IPS-NIHi11 (cell line): ENCODE results near the gene HPN.
"Not testable (repeated sequence)": the region's sequence is repeated elsewhere in the genome, so short reads cannot be mapped to it uniquely, and the experiment has no call there.

Experiments used
- DNase-seq: peaks from one replicate; pipeline ENCODE4 v3.0.0; 2012; ENCODE audit warnings: mixed read lengths, low spot score

Gene HPN

DNA sequence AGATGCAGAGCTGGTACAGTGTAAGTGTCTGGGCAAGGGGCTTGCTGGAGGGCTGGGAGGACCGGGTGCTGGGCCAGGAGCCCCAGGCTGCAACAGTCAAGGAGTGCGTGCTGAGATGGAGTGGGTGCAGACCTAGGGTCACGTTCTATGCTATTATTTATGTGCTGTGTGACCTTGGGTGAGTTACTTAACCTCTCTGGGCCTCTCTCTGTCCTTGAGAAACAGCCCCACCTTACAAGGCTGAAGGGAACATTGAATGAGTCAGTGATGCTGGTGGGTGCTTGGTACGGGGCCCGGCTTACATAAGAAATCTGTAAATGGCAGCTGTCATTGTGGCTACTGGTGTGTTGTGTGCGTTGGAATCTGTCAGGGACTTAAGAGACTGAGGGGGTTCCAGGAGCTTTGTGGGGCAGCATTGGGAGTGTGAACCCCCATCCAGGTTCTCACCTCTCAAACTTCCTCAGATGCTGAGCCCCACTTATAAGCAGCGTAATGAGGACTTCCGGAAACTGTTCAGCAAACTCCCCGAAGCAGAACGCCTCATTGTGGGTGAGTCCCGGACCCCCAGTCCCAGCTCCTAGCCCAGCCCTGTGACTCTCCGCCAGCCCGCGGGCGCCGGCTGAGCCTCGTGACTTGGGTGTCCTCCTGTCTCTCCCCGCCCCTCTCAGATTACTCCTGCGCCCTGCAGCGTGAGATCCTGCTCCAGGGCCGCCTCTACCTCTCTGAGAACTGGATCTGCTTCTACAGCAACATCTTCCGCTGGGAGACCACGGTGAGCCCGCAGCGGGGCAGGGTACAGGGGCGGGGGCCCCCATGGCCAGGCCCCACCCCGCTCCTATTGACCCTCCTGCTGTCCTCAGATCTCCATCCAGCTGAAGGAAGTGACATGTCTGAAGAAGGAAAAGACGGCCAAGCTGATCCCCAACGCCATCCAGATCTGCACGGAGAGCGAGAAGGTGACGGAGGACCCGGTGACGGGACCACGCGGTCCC, 31.8 kb upstream of the HPN start:
- no peak for DNase-seq

DNA sequence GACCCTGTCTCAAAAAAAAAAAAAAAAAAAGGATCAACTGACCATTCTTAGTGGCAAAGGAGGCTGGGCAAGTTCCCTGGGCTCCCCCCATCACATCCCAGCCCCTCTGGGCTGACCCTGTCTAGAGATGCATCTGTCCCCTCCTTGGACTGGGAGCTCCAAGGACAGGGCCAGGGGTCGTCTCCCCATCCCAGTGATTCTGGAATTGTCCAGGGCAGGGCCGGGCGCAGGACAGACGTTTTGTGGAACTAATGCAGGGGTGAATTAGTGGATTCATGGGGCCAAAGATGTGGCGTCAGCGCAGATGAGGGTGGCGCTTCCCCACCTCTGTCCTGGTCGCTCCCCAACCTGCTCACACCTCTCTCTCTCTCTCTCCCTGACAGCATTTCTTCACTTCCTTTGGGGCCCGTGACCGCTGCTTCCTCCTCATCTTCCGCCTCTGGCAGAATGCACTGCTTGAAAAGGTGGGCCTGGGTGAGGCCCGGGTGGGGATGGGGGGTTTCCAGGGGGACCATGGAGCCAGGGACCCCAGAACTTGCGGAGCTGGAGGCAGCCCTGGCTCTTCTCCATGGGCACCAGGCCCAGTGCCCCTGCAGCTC, 30.3 kb upstream of the HPN start:
- no peak for DNase-seq

DNA sequence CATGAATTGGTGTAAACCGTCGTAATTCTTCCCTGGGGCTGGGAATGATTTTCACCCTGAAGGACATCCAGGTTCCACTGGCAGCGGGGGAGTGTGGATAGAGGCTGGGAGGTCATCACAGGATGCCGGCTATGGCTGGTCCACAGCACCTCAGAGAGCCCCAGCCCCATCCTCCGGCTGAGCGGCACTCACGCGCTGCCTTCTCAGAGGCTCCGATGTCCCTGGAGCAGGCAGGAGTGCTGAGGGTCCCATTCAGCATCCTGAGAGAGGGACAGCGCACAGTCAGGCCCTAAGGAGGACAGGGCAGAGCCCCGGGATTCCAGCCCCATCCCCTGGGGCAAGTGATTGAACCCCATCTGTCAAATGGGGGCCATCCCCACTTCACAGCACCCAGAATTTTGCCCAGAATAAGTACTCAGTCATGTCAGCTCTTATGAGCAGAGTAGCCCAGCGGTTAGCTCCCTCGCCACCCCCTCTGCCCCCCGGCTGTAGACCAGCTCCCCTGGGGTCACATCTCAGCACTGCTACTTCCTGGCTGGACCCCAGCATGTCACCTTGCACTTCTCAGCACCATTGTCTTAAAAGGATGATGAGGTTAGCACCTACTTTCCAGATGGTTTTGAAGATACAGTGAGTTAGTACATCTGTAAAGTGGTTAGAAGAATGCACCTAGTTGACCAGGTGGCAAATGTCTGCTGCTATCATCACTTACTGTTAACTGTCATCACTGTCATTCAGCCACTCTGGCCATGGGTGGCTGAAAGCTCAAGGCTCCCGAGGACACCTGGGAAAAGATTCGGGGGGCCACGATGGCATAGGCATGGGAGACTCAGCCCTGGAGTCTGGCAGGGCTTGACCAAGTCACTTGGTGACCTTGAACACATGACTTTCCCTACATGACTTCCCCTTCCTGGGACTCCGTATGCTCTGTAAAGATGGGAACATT, 29.5 kb upstream of the HPN start:
- no peak for DNase-seq

DNA sequence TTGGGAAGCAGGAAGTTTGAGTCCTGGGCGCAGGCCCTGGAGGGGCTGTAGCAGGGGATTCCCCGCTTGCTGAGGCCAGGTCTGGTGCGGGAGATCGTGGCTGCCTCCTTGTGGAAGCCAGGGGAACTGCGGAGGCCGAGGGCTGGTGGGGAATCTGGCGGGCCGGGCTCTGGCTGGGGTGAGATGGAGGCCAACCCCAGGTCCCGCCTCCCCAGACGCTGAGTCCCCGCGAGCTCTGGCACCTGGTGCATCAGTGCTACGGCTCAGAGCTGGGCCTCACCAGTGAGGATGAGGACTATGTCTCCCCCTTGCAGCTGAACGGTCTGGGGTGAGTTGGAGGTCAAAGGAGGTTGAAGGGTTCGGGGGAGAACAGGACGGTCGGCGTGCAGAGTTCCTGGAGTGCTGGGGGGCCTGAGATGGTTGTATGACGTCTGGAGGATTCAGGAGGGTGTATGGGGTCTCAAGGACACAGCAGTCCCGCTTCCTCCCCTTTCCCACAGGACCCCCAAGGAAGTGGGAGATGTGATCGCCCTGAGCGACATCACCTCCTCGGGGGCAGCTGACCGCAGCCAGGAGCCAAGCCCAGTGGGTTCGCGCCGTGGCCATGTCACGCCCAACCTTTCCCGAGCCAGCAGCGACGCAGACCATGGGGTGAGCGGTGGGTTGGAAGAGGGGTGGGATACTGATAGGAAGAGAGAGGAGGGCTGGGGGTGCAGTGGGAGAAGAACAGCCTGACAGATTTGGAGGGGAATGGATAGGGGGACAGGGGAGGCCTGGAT, 28.3 kb upstream of the HPN start:
- peak; percentile 97 for DNase-seq

DNA sequence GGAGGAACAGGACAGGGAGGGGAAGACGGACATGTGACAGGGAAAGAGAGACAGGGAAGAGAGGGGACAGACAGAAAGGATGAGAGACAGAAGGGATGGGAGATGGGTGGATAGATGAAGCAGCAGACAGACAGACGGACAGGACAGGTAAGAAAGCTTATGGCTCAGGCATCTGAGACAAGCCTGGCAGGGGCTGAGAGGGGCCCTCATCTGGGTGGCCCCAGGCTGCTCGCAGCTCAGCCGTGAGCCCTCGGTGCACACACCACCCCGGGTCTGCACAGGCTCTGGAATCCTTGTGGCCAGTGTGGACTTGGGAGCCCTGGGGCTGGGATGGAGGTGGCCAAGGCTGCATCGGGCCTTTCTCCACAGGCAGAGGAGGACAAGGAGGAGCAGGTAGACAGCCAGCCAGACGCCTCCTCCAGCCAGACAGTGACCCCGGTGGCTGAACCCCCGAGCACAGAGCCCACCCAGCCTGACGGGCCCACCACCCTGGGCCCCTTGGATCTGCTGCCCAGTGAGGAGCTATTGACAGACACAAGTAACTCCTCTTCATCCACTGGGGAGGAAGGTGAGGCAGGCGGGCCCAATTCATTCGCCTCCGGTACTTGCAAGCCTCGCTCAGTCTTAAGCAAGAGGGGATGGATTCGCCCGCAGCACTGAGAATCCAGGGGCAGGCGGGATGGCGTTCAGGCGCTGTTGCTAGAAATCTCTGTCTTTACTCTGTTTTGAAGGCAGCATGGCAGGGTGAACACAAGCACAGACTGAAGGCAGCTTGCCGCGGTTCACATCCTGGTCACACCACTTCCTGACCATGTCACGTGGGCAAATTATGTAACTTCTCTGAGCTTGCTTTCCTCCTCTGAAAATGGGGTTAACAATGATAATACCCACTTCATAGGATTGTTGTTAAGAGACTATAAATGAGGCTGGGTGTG, 27.4 kb upstream of the HPN start:
- no peak for DNase-seq

DNA sequence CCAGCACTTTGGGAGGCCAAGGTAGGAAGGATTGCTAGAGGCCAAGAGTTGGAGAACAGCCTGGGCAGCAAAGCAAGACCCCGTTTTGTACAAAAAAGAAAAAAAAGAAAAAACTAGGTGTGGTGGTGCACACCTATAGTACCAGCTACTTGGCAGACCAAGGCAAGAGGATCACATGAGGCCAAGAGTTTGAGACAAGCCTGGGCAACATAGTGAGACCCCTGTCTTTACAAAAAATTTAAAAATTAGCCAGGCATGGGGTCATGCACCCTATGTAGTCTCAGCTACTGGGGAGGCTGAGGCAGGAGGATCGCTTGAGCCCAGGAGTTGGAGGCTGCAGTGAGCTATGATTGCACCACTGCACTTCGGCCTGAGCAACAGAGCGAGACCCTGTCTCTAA, 26.7 kb upstream of the HPN start:
- not testable (repeated sequence) for DNase-seq

DNA sequence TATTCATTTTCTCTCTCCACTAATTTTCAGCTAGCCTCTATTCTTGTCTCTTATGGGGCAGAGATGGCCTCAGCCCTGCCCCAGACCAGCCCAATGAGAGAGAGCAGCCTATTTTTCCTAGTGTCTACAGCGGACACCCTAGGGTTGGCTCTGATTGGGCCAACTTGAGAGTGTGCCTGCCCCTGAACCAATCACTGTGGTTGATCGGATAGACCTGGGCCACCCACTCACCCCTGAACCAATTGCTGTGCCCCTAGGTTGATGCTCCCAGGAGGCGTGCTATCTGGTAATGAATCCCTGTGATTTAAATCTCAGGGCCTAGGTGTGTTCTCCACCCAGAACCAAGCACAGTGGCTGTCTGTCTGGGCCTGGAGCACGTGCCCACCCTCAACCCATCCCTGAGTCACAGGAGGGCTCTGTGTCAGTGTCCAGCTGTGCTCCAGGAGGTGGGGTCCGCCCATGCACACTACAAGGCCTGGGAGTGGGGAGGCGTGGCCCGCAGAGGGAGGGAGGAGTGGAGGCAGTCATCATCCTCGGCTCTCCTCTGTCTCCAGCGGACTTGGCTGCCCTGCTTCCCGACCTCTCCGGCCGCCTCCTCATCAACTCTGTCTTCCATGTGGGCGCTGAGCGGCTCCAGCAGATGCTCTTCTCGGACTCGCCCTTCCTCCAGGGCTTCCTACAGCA, 26.1 kb upstream of the HPN start:
- DNase-seq: no peak

DNA sequence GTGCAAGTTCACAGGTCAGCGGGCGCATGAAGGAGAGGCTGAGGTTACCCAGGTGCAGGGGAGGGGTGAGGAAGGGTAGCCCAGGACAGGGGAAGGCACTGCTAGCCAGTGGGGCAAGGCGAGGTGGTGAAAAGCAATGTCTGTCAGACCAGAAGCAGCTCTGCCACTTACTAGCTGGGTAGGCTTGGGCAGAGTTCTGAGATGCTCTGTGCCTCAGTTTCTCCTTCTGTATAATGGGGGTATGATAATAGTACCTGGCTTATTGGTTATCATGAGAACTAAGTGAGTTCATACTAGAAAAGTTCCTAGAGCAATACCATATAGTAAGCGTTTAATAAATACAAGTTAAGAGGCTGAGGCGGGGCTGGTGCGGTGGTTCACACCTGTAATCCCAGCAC, 25.6 kb upstream of the HPN start:
- DNase-seq: no peak

DNA sequence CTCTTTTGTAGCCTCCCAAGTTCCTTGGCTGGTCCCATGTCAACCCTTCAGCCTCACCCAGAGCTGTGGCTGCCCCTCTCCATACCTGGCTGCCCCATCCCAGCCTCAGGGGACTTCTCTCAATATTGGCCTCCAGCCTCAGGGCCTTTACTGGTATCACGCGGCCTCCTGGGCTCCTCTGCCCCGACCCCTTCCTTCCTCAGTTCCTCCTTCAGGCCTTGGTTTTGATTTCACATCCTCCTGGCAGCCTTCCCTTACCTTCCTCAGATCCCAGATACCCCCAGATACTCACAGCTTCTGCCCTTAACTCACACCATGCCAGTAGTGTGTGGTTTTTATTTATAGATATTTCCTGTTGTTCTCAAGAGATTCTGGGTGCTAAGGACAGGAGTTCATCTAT, 24.0 kb upstream of the HPN start:
- no peak for DNase-seq

DNA sequence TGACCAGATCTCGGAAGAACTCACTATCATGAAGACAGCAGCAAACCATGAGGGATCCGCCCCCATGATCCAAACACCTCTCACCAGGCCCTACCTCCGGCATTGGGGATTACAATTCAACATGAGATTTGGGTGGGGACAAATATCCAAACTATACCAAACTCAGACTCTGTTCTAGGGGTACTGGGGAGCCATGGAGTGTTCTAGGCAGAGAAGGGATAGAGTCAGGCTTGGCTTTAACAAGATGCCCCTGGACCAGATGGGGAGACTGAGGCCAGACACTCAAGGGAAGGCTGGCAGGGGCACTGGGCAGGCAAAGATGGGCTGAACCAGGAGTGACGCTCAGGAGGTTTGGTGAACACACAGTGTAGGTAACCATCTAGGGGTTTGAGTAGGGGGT, 23.1 kb upstream of the HPN start:
- no peak for DNase-seq

DNA sequence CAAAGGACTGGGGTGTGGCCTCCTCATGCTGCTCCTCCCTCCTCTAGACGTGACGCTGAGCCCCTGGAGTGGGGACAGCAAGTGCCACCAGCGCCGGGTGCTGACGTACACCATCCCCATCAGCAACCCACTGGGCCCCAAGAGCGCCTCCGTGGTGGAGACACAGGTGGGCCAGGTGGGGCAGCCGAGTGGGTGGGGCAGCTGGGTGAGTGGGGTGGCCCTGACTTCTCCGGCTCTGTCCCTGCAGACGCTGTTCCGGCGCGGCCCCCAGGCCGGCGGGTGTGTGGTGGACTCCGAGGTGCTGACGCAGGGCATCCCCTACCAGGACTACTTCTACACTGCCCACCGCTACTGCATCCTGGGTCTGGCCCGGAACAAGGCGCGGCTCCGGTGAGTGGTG, 22.4 kb upstream of the HPN start:
- DNase-seq: no peak

DNA sequence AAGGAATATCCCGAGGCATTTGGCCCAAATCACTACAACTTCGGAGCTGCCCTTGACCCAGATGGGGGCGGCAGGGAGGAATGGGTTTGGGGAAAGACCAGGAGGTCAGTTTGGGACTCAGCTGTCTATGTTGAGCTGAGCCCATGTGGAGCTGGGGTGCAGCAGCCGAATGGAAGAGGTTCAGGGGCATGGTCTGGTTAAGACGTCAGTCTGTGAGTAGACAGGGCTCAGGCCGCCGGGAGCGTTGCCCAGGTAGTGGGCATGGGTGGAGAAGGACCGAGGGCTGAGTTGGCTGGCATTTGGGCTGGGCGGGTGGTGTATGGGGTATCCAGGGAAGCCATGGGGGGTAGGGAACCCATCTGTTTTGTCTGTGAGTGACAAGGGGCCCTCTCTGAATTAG, 20.5 kb upstream of the HPN start:
- no peak for DNase-seq

DNA sequence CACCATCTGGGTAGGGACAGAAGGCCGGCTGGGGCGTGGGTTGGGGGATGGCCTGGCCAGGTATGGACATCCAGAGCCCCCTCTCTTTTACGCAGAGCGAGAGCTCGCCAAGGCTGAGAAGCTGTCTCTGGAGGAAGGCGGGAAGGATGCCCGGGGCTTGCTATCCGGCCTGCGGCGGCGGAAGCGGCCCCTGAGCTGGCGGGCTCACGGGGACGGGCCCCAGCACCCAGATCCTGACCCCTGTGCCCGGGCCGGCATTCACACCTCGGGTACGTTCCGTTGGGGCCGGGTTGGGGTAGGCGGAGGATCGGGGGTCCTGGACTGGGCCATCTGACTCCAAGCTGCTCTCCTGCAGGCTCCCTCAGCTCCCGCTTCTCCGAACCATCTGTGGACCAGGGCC, 19.9 kb upstream of the HPN start:
- DNase-seq: no peak

DNA sequence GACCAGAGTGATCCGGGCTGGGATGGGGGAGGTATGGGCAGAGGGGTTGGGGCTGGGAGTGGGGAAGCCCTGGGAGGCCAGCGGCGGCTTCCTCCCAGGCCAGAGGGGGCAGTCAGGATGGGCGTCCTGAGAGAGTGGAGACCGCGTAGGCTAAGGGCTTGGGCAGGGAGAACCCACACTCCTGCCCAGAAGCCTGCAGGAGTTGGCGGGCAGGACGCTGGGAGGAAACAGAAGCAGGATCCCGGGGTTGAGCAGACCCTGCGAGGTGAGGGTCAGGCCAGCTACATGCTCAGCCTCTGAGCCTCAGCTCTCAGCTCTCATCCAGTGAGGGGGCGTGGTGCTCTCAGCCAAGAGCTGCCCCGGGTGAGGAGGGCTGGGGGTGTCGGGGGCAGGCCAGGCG, 19.1 kb upstream of the HPN start:
- DNase-seq: no peak

DNA sequence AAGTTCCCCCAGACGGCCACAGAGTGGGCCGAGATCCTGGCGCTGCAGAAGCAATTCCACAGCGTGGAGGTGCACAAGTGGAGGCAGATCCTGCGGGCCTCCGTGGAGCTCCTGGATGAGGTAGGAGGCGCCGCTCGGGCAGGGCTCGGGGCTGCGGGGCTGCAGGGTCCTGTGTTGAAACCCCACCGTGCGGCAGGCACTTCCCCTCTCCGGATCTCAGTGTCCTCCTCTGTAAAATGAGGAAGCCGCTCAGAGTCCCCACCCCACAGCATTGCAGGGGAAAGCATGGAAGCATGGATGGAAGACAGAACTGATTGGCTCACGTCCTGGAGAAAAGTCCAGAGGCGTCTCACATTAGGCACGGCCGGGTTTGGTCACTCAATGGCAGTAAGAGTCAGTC, 18.1 kb upstream of the HPN start:
- DNase-seq: no peak

DNA sequence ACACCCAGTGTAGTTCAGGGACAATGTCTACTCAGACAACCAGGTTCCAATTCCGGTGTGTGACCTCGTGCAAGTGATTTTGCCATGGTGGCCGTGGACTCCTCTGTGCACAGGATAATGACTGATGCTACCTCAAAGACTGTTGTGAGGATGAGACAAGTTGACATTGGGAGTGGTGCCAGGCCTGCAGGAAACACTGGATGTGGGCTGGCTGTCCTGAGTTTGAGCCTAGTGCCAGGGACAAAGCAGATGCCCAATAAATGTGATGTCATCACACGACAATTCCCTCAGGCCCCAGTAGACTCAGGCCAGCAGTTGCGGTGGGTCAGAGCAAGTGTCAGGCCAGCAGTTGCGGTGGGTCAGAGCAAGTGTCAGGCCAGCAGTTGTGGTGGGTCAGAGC, 17.4 kb upstream of the HPN start:
- no peak for DNase-seq

DNA sequence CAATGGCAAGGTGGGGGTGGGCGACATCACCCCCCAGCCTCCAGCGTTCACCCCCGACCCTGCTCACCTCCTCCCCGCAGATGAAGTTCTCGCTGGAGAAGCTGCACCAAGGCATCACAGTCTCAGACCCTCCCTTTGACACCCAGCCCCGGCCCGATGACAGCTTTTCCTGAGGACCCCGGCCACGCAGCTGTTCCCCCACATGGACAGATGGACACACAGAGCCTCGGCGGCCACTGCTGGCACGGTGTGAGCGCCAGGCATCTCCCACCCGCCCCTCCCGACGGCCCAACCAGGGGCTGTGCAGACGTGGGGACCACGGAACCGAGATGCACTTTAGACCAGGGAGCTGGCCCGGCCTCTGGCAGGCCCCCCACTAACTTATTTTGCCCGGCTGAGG, 15.6 kb upstream of the HPN start:
- no peak for DNase-seq

DNA sequence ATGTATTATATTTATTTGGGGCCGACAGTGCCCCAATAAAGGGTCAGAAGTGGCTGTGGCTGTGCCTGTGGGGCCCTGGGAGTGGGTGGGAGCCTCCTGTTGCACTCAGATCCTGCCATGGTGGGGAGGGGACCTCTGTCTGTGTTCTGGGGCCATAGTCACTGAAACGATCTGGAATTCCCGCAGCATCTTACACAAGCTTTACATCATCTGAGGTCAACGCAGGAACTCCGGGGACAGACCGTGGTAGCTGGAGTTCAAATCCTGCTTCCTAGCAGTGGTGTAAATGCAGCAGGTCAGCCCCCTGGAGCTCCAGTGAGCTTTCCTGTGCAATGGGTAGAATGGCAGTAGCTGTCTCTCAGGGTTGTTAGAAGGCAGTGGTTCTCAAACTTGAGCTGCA, 15.1 kb upstream of the HPN start:
- DNase-seq: no peak

DNA sequence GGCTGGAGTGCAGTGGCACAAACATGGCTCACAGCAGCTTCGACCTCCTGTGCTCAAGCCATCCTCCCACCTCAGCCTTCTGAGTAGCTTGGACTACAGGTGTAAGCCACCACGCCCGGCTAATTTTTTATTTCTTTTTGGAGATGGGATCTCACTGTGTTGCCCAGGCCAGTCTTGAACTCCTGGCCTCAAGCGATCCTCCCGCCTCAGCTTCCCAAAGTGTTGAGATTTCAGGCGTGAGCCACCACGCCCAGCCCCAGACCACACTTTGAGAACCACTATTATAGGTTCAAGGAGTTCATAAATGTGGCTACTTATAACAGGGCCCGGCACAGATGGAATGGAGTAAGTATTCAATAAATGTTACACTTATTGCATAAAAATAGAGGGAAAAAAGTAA, 14.5 kb upstream of the HPN start:
- DNase-seq: no peak
